Measurements from ENCODE around the gene DMC1.
A peak's percentile ranks its signal among the peaks of the same experiment; 100 is the strongest.
"Not testable (repeated sequence)": the region's sequence is repeated elsewhere in the genome, so short reads cannot be mapped to it uniquely, and the experiment has no call there.

DMC1 gene

GRCh38 chr22:38599466-38599865, 29.5 kb upstream of the DMC1 start:
- ATAC-seq = no peak
- TF ChIP-seq GLIS3 (CRISPR knock-in tag; IDR thresholded peaks at IDR 0.05) = no peak
- TF ChIP-seq ISL1 (CRISPR knock-in tag; IDR thresholded peaks at IDR 0.05) = no peak
- no peak for TF ChIP-seq PPARA (CRISPR knock-in tag; IDR thresholded peaks at IDR 0.05; ENCODE audit: borderline replicate concordance)
- TF ChIP-seq OSR1 (CRISPR knock-in tag; IDR thresholded peaks at IDR 0.05) = no peak
- no peak for TF ChIP-seq ESRRG (CRISPR knock-in tag; IDR thresholded peaks at IDR 0.05)
- no peak for TF ChIP-seq CSDC2 (CRISPR knock-in tag; IDR thresholded peaks at IDR 0.05)
- TF ChIP-seq, protein P1, sequence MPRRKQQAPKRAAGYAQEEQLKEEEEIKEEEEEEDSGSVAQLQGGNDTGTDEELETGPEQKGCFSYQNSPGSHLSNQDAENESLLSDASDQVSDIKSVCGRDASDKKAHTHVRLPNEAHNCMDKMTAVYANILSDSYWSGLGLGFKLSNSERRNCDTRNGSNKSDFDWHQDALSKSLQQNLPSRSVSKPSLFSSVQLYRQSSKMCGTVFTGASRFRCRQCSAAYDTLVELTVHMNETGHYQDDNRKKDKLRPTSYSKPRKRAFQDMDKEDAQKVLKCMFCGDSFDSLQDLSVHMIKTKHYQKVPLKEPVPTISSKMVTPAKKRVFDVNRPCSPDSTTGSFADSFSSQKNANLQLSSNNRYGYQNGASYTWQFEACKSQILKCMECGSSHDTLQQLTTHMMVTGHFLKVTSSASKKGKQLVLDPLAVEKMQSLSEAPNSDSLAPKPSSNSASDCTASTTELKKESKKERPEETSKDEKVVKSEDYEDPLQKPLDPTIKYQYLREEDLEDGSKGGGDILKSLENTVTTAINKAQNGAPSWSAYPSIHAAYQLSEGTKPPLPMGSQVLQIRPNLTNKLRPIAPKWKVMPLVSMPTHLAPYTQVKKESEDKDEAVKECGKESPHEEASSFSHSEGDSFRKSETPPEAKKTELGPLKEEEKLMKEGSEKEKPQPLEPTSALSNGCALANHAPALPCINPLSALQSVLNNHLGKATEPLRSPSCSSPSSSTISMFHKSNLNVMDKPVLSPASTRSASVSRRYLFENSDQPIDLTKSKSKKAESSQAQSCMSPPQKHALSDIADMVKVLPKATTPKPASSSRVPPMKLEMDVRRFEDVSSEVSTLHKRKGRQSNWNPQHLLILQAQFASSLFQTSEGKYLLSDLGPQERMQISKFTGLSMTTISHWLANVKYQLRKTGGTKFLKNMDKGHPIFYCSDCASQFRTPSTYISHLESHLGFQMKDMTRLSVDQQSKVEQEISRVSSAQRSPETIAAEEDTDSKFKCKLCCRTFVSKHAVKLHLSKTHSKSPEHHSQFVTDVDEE (CRISPR knock-in tag; IDR thresholded peaks at IDR 0.05) = no peak
- no peak for TF ChIP-seq RARB (CRISPR knock-in tag; IDR thresholded peaks at IDR 0.05)
- no peak for TF ChIP-seq BACH2 (CRISPR knock-in tag; IDR thresholded peaks at IDR 0.05; ENCODE audit: borderline replicate concordance)
- TF ChIP-seq CSRNP3 (CRISPR knock-in tag; IDR thresholded peaks at IDR 0.05) = no peak
- TF ChIP-seq ZC3H10 (CRISPR knock-in tag; IDR thresholded peaks at IDR 0.05) = no peak
- no peak for TF ChIP-seq SNAI2 (CRISPR knock-in tag; IDR thresholded peaks at IDR 0.05)
- TF ChIP-seq, protein P2, sequence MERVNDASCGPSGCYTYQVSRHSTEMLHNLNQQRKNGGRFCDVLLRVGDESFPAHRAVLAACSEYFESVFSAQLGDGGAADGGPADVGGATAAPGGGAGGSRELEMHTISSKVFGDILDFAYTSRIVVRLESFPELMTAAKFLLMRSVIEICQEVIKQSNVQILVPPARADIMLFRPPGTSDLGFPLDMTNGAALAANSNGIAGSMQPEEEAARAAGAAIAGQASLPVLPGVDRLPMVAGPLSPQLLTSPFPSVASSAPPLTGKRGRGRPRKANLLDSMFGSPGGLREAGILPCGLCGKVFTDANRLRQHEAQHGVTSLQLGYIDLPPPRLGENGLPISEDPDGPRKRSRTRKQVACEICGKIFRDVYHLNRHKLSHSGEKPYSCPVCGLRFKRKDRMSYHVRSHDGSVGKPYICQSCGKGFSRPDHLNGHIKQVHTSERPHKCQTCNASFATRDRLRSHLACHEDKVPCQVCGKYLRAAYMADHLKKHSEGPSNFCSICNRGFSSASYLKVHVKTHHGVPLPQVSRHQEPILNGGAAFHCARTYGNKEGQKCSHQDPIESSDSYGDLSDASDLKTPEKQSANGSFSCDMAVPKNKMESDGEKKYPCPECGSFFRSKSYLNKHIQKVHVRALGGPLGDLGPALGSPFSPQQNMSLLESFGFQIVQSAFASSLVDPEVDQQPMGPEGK (CRISPR knock-in tag; IDR thresholded peaks at IDR 0.05; ENCODE audit: borderline replicate concordance) = no peak
- TF ChIP-seq TCF4 (CRISPR knock-in tag; IDR thresholded peaks at IDR 0.05; ENCODE audit: borderline replicate concordance) = no peak
- no peak for TF ChIP-seq ARNTL (CRISPR knock-in tag; IDR thresholded peaks at IDR 0.05; ENCODE audit: borderline replicate concordance, low read depth)
- no peak for TF ChIP-seq ZNF70 (CRISPR knock-in tag; IDR thresholded peaks at IDR 0.05)
- no peak for TF ChIP-seq ZNF565 (CRISPR knock-in tag; conservative IDR thresholded peaks at IDR 0.05; ENCODE audit: low read depth)
- TF ChIP-seq ZFP30 (CRISPR knock-in tag; IDR thresholded peaks at IDR 0.05) = no peak
- TF ChIP-seq TOX (CRISPR knock-in tag; IDR thresholded peaks at IDR 0.05; ENCODE audit: borderline replicate concordance) = no peak
- TF ChIP-seq, protein P3, sequence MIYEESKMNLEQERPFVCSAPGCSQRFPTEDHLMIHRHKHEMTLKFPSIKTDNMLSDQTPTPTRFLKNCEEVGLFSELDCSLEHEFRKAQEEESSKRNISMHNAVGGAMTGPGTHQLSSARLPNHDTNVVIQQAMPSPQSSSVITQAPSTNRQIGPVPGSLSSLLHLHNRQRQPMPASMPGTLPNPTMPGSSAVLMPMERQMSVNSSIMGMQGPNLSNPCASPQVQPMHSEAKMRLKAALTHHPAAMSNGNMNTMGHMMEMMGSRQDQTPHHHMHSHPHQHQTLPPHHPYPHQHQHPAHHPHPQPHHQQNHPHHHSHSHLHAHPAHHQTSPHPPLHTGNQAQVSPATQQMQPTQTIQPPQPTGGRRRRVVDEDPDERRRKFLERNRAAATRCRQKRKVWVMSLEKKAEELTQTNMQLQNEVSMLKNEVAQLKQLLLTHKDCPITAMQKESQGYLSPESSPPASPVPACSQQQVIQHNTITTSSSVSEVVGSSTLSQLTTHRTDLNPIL (CRISPR knock-in tag; IDR thresholded peaks at IDR 0.05; ENCODE audit: low read depth) = no peak

- not testable (repeated sequence) for ATAC-seq
Observed at GRCh38 chr22:38582923-38583322, 12.9 kb upstream of the DMC1 start.

DNA sequence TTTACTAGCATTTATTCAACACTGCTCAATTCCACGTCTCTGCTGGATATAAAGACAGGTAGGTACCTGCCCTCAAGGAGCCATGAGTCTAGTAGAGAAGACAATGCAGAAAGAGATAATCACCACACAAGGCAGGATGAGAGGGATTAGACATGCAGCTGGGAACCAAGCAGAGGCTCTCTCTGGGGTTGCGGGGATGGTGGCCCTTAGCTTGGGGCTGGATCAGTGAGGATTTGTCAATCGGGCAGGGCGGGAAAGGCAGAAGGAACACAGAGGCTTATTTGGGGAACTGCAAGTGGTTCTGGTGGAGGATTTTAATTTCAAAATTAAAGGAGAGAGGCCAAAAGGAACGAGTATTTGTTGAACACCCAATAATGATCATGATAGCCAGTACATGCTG, 8.5 kb upstream of the DMC1 start:
- no peak for TF ChIP-seq BACH2 (CRISPR knock-in tag; IDR thresholded peaks at IDR 0.05; ENCODE audit: borderline replicate concordance)
- no peak for TF ChIP-seq ZFP30 (CRISPR knock-in tag; IDR thresholded peaks at IDR 0.05)
- TF ChIP-seq GLIS3 (CRISPR knock-in tag; IDR thresholded peaks at IDR 0.05) = no peak
- no peak for ATAC-seq

DNA sequence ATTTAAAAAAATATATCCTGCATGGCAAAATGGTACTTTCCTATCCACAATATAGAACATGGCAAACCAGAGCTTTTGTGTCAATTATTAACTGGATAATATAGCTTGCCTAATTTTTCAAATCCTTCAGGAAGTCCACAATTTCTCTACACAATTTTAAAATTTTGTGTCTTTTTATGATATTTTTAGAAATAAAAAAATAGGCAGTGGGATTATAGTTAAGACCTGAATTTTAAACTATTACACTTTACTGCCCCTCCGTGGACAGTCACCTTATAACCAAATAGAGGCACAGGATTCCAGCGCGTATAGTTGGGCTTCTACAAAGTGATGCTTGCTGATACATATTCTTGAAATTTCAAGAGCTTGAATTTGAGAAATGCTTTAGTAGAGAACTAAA, 2.1 kb upstream of the DMC1 start:
- ATAC-seq = peak; percentile 65
- TF ChIP-seq, protein P1 (CRISPR knock-in tag; IDR thresholded peaks at IDR 0.05) = no peak
- no peak for TF ChIP-seq ZNF8 (CRISPR knock-in tag; IDR thresholded peaks at IDR 0.05)
- TF ChIP-seq, protein P2 (CRISPR knock-in tag; IDR thresholded peaks at IDR 0.05; ENCODE audit: borderline replicate concordance) = no peak
- no peak for TF ChIP-seq SNAI2 (CRISPR knock-in tag; IDR thresholded peaks at IDR 0.05)
- no peak for TF ChIP-seq ARNTL (CRISPR knock-in tag; IDR thresholded peaks at IDR 0.05; ENCODE audit: borderline replicate concordance, low read depth)
- no peak for TF ChIP-seq ZFP3 (CRISPR knock-in tag; IDR thresholded peaks at IDR 0.05)
- no peak for TF ChIP-seq ESRRG (CRISPR knock-in tag; IDR thresholded peaks at IDR 0.05)
- TF ChIP-seq ZC3H10 (CRISPR knock-in tag; IDR thresholded peaks at IDR 0.05) = no peak
- TF ChIP-seq OSR1 (CRISPR knock-in tag; IDR thresholded peaks at IDR 0.05) = no peak
- TF ChIP-seq ISL1 (CRISPR knock-in tag; IDR thresholded peaks at IDR 0.05) = no peak
- no peak for TF ChIP-seq CSRNP3 (CRISPR knock-in tag; IDR thresholded peaks at IDR 0.05)
- TF ChIP-seq GLIS3 (CRISPR knock-in tag; IDR thresholded peaks at IDR 0.05) = no peak
- no peak for TF ChIP-seq RARB (CRISPR knock-in tag; IDR thresholded peaks at IDR 0.05)
- no peak for TF ChIP-seq ZFP30 (CRISPR knock-in tag; IDR thresholded peaks at IDR 0.05)
- TF ChIP-seq CSDC2 (CRISPR knock-in tag; IDR thresholded peaks at IDR 0.05) = no peak
- no peak for TF ChIP-seq TOX (CRISPR knock-in tag; IDR thresholded peaks at IDR 0.05; ENCODE audit: borderline replicate concordance)
